PC-3 (cell line): ENCODE data around the gene MARK2. TPM values are rescaled to one million over a fixed set of nuclear protein-coding genes. Genes with fewer than 3 reads are reported as not detected.
"Not testable (repeated sequence)": the region's sequence is repeated elsewhere in the genome, so short reads cannot be mapped to it uniquely, and the experiment has no call there.

Experiments
- ATAC-seq: fragments of 200-7000 bp; cut with Tn5 transposase; 2 replicates; pipeline ENCODE4 v1.9.1; 2020; ENCODE audit warnings: mild to moderate bottlenecking, moderate library complexity
- BruUV-seq: library from RNA; stranded (reverse); fragments of 400-500 nt; replicated peaks from 2 replicates; lab custom pipeline; 2021; lab: Mats Ljungman, UMichigan
- CTCF ChIA-PET: fragments of 300-600 bp; sonication (Branson Sonifier 250); formaldehyde crosslinking; loops from one replicate; lab custom pipeline; 2022; ENCODE audit warnings: antibody characterized with exemption; lab: Charles Lee
- POLR2A ChIA-PET: fragments of 300-600 bp; sonication (Branson Sonifier 250); formaldehyde crosslinking; loops from one replicate; lab custom pipeline; 2022; ENCODE audit warnings: antibody characterized with exemption; ENCODE audit not compliant: unreplicated experiment; lab: Charles Lee
- DNase-seq: peaks from one replicate; pipeline ENCODE4 v3.0.0-alpha.2; 2015
- H2AFZ ChIP-seq: fragments of 300-600 bp; sonication (generic); 2 replicates; pipeline ENCODE4 v1.6.0; 2016; ENCODE audit warnings: antibody characterized with exemption, low read length
- H3F3A ChIP-seq: fragments of 300-600 bp; sonication (generic); one replicate; pipeline ENCODE4 v1.6.0; 2017; ENCODE audit warnings: antibody characterized with exemption, low read length, control low read depth, mild to moderate bottlenecking; ENCODE audit not compliant: unreplicated experiment
- H3K27ac ChIP-seq: fragments of 300-600 bp; sonication (generic); 2 replicates; pipeline ENCODE4 v1.5.1; 2016; ENCODE audit warnings: mild to moderate bottlenecking, low read length
- H3K27me3 ChIP-seq: fragments of 300-600 bp; sonication (generic); 2 replicates; pipeline ENCODE4 v1.6.1; 2016; ENCODE audit warnings: low read length, mixed read lengths
- H3K36me3 ChIP-seq: fragments of 300-600 bp; sonication (generic); 2 replicates; pipeline ENCODE4 v1.6.1; 2016; ENCODE audit warnings: low read depth, mixed run types, low read length, mixed read lengths
- H3K4me1 ChIP-seq: fragments of 300-600 bp; sonication (generic); 2 replicates; pipeline ENCODE4 v1.5.1; 2016; ENCODE audit warnings: low read length; ENCODE audit not compliant: insufficient read depth
- H3K4me2 ChIP-seq: fragments of 300-600 bp; sonication (generic); 2 replicates; pipeline ENCODE4 v1.6.0; 2016; ENCODE audit warnings: low read length
- H3K4me3 ChIP-seq: fragments of 300-600 bp; sonication (generic); 2 replicates; pipeline ENCODE4 v1.5.1; 2016; ENCODE audit warnings: mild to moderate bottlenecking, low read length, mixed read lengths
- H3K79me2 ChIP-seq: fragments of 300-600 bp; sonication (generic); 2 replicates; pipeline ENCODE4 v1.6.1; 2017; ENCODE audit warnings: low read length, mixed read lengths
- H3K9ac ChIP-seq: fragments of 300-600 bp; sonication (generic); 2 replicates; pipeline ENCODE4 v1.6.0; 2016; ENCODE audit warnings: mild to moderate bottlenecking, low read length
- H3K9me2 ChIP-seq: fragments of 300-600 bp; sonication (generic); replicated peaks from 2 replicates; pipeline ENCODE4 v1.6.1; 2016; ENCODE audit warnings: mixed run types, low read length, mixed read lengths
- H3K9me3 ChIP-seq: fragments of 300-600 bp; sonication (generic); 2 replicates; pipeline ENCODE4 v1.6.1; 2016; ENCODE audit warnings: low read length, mixed read lengths
- H4K20me1 ChIP-seq: fragments of 300-600 bp; sonication (generic); 2 replicates; pipeline ENCODE4 v1.6.1; 2016; ENCODE audit warnings: low read length, mixed read lengths
- EZH2 ChIP-seq: fragments of 300-600 bp; sonication (generic); IDR thresholded peaks from one replicate; pipeline ENCODE4 v1.6.1; 2017; ENCODE audit warnings: antibody characterized with exemption, mild to moderate bottlenecking, low read length; ENCODE audit not compliant: unreplicated experiment
- EZH2phosphoT487 ChIP-seq: fragments of 300-600 bp; sonication (generic); IDR thresholded peaks from 2 replicates; pipeline ENCODE4 v1.6.1; 2018; ENCODE audit warnings: mild to moderate bottlenecking, antibody characterized with exemption, low read length, borderline replicate concordance
- intact Hi-C: fragments of 100-400 bp; cut with micrococcal nuclease; formaldehyde crosslinking; loops from 2 replicates; pipeline ENCODE4 v1.9.0; 2023
- total RNA-seq: library from RNA; depleted of rRNA; stranded (reverse); fragments of >200 nt; gene quantifications from 2 replicates; pipeline ENCODE4 v1.2.3, GENCODE V29; 2014
- TF ChIP-seq, protein P1 (sequence below): fragments of 300-600 bp; sonication (generic); conservative IDR thresholded peaks from 2 replicates; pipeline ENCODE4 v1.5.1; 2017; ENCODE audit warnings: antibody characterized with exemption, low read depth, mild to moderate bottlenecking, low read length

Gene MARK2
- total RNA-seq, 1 experiment from 2014 or later, result 60.1 TPM

- ChIA-PET POLR2A (no interaction called here), CTCF (no interaction called here)
- Histone ChIP-seq H3K27me3 (no peaks in the 10 kb centered on the region), H3K27ac (no peak overlapping the region), H3K4me1 (peaks cover 32% of the 10 kb centered on the region), H2AFZ (no peak overlapping the region), H3K9me3 (no peaks in the 10 kb centered on the region), H3K9me2 (no peaks in the 10 kb centered on the region), H4K20me1 (no peaks in the 10 kb centered on the region), H3K79me2 (no peaks in the 10 kb centered on the region), H3K4me3 (no peak overlapping the region), H3K9ac (no peak overlapping the region), H3K4me2 (no peak overlapping the region), H3K36me3 (no peaks in the 10 kb centered on the region), H3F3A (no peaks in the 10 kb centered on the region)
- intact Hi-C loops, result no loop called here
- no peak for DNase-seq
- BruUV-seq, result no TSS peak
- TF ChIP-seq, protein P1, sequence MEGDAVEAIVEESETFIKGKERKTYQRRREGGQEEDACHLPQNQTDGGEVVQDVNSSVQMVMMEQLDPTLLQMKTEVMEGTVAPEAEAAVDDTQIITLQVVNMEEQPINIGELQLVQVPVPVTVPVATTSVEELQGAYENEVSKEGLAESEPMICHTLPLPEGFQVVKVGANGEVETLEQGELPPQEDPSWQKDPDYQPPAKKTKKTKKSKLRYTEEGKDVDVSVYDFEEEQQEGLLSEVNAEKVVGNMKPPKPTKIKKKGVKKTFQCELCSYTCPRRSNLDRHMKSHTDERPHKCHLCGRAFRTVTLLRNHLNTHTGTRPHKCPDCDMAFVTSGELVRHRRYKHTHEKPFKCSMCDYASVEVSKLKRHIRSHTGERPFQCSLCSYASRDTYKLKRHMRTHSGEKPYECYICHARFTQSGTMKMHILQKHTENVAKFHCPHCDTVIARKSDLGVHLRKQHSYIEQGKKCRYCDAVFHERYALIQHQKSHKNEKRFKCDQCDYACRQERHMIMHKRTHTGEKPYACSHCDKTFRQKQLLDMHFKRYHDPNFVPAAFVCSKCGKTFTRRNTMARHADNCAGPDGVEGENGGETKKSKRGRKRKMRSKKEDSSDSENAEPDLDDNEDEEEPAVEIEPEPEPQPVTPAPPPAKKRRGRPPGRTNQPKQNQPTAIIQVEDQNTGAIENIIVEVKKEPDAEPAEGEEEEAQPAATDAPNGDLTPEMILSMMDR, result no peak
- TF ChIP-seq EZH2phosphoT487 (no peak), EZH2 (no peak)
- no peak for ATAC-seq
Observed at GRCh38 chr11:63805844-63806415, 33.0 kb upstream of the MARK2 start.

DNA sequence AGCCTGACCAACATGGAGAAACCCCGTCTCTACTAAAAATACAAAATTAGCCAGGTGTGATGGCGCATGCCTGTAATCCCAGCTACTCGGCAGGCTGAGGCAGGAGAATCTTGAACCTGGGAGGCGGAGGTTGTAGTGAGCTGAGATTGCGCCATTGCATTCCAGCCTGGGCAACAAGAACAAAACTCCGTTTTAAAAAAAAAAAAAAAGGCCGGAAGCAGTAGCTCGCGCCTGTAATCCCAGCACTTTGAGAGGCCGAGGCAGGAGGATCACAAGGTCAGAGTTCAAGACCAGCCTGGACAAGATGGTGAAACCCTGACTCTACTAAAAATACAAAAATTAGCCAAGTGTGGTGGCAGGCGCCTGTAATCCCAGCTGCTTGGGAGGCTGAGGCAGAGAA is 28.5 kb upstream of the MARK2 start:
- POLR2A ChIA-PET, CTCF ChIA-PET: not testable (repeated sequence)

DNA sequence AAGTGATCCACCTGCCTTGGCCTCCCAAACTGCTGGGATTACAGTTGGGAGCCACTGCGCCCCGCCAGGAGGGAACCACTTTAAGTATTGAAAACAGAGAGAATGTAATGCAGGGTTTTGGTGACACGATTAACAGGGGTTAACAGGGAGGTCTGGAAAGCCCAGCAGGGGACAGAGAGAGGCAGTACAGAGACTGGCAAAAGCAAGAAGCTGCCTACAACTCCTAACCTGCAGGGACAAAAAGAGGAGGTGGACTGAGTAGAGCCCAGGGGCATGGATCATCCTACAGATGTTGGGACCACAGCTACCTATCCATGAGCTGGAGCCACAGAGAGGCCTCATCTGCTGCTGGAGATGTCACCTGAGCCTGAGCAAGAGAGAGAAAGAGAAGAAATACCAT is 27.4 kb upstream of the MARK2 start:
- Histone ChIP-seq H3K9me3 (no peaks in the 10 kb centered on the region), H3K9ac (no peak overlapping the region), H3K27me3 (no peaks in the 10 kb centered on the region), H3K9me2 (no peaks in the 10 kb centered on the region), H3K79me2 (peaks cover 31% of the 10 kb centered on the region), H2AFZ (no peak overlapping the region), H3F3A (no peaks in the 10 kb centered on the region), H4K20me1 (peaks cover 26% of the 10 kb centered on the region), H3K4me1 (peaks cover 17% of the 10 kb centered on the region), H3K4me2 (0 out of 2 replicates have a peak overlapping the region, but pooled peaks have one; percentile 9), H3K4me3 (no peak overlapping the region), H3K36me3 (peaks cover 5% of the 10 kb centered on the region; the same call in 1 of the 2 replicates), H3K27ac (no peak overlapping the region)
- ChIA-PET POLR2A (no interaction called here), CTCF (no interaction called here)
- intact Hi-C loops, result no loop called here
- ATAC-seq (no peak), DNase-seq (no peak)
- TF ChIP-seq EZH2 (no peak), EZH2phosphoT487 (no peak)
- TF ChIP-seq, protein P1, result no peak
- no TSS peak for BruUV-seq

More for the DNA sequence above, 28.5 kb upstream of the MARK2 start:
- DNase-seq, H3F3A ChIP-seq, H3K27me3 ChIP-seq, H3K9me3 ChIP-seq, H3K4me3 ChIP-seq, ATAC-seq, H3K4me2 ChIP-seq, BruUV-seq, H3K36me3 ChIP-seq, H3K27ac ChIP-seq, H2AFZ ChIP-seq, intact Hi-C loops, H3K9me2 ChIP-seq, H3K9ac ChIP-seq: not testable (repeated sequence)
- peaks cover 20% of the 10 kb centered on the region for H3K79me2 ChIP-seq
- peaks cover 14% of the 10 kb centered on the region for H4K20me1 ChIP-seq
- H3K4me1 ChIP-seq, result peaks cover 16% of the 10 kb centered on the region
